ENCODE measurements around the gene ZFYVE16. TPM values are rescaled to one million over a fixed set of nuclear protein-coding genes. Genes with fewer than 3 reads are reported as not detected.

ZFYVE16 gene
- total and polyA plus RNA-seq, 2 of the 13 experiments (the other 11 are each of a cell fraction or from before 2014, with no cell fraction given): 9.3 to 33.3 TPM

- Histone ChIP-seq H4K20me1 (ENCODE audit: insufficient read depth, low read length) (no peaks in the 10 kb centered on the region), H2AFZ (ENCODE audit: low read length) (no peak overlapping the region), H3K4me2 (ENCODE audit: low read depth, low read length) (no peak overlapping the region), H3K4me3 (replicated peaks in 1 of 3; ENCODE audit: insufficient read depth in 1 of 3, low read depth in 2 of 3, low read length in 3 of 3) (no peak overlapping the region), H3K9me3 (ENCODE audit: low read length) (no peaks in the 10 kb centered on the region), H3K9ac (ENCODE audit: insufficient read depth, low read depth, low read length) (no peak overlapping the region), H3K79me2 (ENCODE audit: insufficient read depth, low read length) (no peaks in the 10 kb centered on the region), H3K36me3 (replicated peaks in 1 of 2; ENCODE audit: control insufficient read depth in 1 of 2, insufficient read depth in 2 of 2, low read length in 2 of 2) (no peaks in the 10 kb centered on the region), H3K4me1 (ENCODE audit: insufficient read depth, low read length) (no peaks in the 10 kb centered on the region), H3K27me3 (ENCODE audit: control insufficient read depth in 1 of 2, insufficient read depth in 2 of 2, low read length in 2 of 2) (no peaks in the 10 kb centered on the region), H3K27ac (ENCODE audit: extremely low read length, insufficient read depth, low read length) (no peak overlapping the region)
- in situ Hi-C loops (cut with HindIII; ENCODE audit: extremely low pct_ligation_motif_present, low pct_unique_long_range_greater_than_20kb) (no loop called here), intact Hi-C loops (cut with micrococcal nuclease; ENCODE audit: unreplicated experiment) (no loop called here)
- ChIA-PET POLR2A (no interaction called here), CTCF (ENCODE audit: low intra/inter-chr PET ratio, low total read pairs) (no interaction called here)
- FAIRE-seq: no peak
- BruUV-seq (replicated peaks): no TSS peak
- DNase-seq (ENCODE audit: low spot score): no peak
- WGBS (ENCODE audit: low lambda C conversion rate): 80% methylated on average over 1 of the region's 1 CpG
- ATAC-seq: no peak
- no peak for TF ChIP-seq FOSL1 (CRISPR knock-in tag; IDR thresholded peaks at IDR 0.05; ENCODE audit: borderline replicate concordance)
Observed at GRCh38 chr5:80503641-80504040, 95.8 kb downstream of the ZFYVE16 start.

DNA sequence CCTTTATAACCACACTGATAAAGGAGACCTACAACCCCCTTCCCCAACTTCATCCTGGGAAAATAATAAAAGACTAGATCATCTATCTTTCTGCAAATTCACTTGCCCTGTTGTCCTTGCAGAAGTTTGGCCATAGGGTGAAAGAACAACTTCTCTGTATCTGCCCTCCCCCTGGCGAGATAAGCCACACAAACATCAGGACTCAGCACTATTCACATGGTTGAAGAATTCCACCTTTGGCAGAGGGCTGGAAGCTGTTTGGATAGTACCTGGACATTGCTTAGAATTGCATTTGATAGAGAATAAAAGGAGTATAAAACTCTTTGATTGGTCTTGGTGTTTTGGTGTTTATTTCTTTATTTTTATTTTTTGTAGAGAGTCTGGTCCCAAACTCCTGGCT lies 97.0 kb downstream of the ZFYVE16 start:
- ATAC-seq (no peak), FAIRE-seq (no peak)
- BruUV-seq (replicated peaks): no TSS peak
- TF ChIP-seq ZNF281 (CRISPR knock-in tag; IDR thresholded peaks at IDR 0.05; ENCODE audit: borderline replicate concordance) (no peak), SMAD3 (CRISPR knock-in tag; IDR thresholded peaks at IDR 0.05) (no peak), MLXIP (CRISPR knock-in tag; IDR thresholded peaks at IDR 0.05; ENCODE audit: borderline replicate concordance) (no peak), TBX3 (IDR thresholded peaks at IDR 0.05; ENCODE audit: borderline replicate concordance) (no peak), KDM5B (CRISPR knock-in tag; IDR thresholded peaks at IDR 0.05; ENCODE audit: borderline replicate concordance) (no peak), YY1 (IDR thresholded peaks at IDR 0.05; ENCODE audit: insufficient read depth, insufficient replicate concordance, low read depth, low read length) (no peak)
- TF ChIP-seq, protein P1, sequence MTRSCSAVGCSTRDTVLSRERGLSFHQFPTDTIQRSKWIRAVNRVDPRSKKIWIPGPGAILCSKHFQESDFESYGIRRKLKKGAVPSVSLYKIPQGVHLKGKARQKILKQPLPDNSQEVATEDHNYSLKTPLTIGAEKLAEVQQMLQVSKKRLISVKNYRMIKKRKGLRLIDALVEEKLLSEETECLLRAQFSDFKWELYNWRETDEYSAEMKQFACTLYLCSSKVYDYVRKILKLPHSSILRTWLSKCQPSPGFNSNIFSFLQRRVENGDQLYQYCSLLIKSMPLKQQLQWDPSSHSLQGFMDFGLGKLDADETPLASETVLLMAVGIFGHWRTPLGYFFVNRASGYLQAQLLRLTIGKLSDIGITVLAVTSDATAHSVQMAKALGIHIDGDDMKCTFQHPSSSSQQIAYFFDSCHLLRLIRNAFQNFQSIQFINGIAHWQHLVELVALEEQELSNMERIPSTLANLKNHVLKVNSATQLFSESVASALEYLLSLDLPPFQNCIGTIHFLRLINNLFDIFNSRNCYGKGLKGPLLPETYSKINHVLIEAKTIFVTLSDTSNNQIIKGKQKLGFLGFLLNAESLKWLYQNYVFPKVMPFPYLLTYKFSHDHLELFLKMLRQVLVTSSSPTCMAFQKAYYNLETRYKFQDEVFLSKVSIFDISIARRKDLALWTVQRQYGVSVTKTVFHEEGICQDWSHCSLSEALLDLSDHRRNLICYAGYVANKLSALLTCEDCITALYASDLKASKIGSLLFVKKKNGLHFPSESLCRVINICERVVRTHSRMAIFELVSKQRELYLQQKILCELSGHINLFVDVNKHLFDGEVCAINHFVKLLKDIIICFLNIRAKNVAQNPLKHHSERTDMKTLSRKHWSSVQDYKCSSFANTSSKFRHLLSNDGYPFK (CRISPR knock-in tag; IDR thresholded peaks at IDR 0.05; ENCODE audit: borderline replicate concordance): no peak

More for the DNA sequence above, 97.0 kb downstream of the ZFYVE16 start:
- Histone ChIP-seq H3K9ac (ENCODE audit: insufficient read depth, low read depth, low read length) (no peak overlapping the region), H3K4me2 (ENCODE audit: low read depth, low read length) (no peak overlapping the region), H3K36me3 (replicated peaks in 1 of 2; ENCODE audit: control insufficient read depth in 1 of 2, insufficient read depth in 2 of 2, low read length in 2 of 2) (no peaks in the 10 kb centered on the region), H2AFZ (ENCODE audit: low read length) (no peak overlapping the region), H3K27me3 (ENCODE audit: control insufficient read depth in 1 of 2, insufficient read depth in 2 of 2, low read length in 2 of 2) (no peaks in the 10 kb centered on the region), H3K4me1 (ENCODE audit: insufficient read depth, low read length) (no peaks in the 10 kb centered on the region), H3K4me3 (replicated peaks in 1 of 3; ENCODE audit: insufficient read depth in 1 of 3, low read depth in 2 of 3, low read length in 3 of 3) (no peak overlapping the region), H3K79me2 (ENCODE audit: insufficient read depth, low read length) (no peaks in the 10 kb centered on the region), H3K27ac (ENCODE audit: extremely low read length, insufficient read depth, low read length) (no peak overlapping the region), H4K20me1 (ENCODE audit: insufficient read depth, low read length) (no peaks in the 10 kb centered on the region), H3K9me3 (ENCODE audit: low read length) (no peaks in the 10 kb centered on the region)
- no peak for DNase-seq (ENCODE audit: low spot score)
- POLR2A ChIA-PET: no interaction called here
- in situ Hi-C loops (cut with HindIII; ENCODE audit: extremely low pct_ligation_motif_present, low pct_unique_long_range_greater_than_20kb) (no loop called here), intact Hi-C loops (cut with micrococcal nuclease; ENCODE audit: unreplicated experiment) (no loop called here)
- 44% methylated on average over 1 of the region's 1 CpG for WGBS (ENCODE audit: low lambda C conversion rate)
- CTCF ChIA-PET (ENCODE audit: low intra/inter-chr PET ratio, low total read pairs): no interaction called here
